GM15510 (cell line): ENCODE data around the gene TM9SF4.

ENCODE experiments used
- POLR2A ChIP-seq: IDR thresholded peaks from 3 replicates; pipeline ENCODE4 v1.6.1; 2011; ENCODE audit warnings: borderline replicate concordance; ENCODE audit not compliant: insufficient read length; ENCODE audit errors: extremely low read depth

The TM9SF4 gene

DNA sequence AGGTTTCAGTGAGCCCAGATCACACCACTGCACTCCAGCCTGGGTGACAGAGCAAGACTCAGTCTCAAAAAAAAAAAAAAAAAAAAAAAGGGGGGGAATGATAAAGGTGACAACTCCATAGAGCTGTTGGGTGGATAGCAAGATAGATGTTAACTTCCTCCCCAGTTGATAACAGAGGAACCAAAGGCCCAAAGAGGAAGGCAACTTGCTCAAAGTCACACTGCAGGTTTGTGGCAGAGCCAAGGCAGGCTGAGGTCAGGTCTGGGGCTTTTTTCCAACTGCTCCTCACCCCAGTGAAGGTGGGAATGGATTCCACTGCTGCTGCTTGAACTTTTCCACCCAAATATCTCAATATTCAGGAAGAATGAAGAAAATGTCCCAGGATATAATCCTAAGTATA is 30.7 kb upstream of the TM9SF4 start:
- no peak for TF ChIP-seq POLR2A

- no peak for TF ChIP-seq POLR2A
Observed at GRCh38 chr20:32079655-32080109, 29.8 kb upstream of the TM9SF4 start.

GRCh38 chr20:32080783-32081182 is 28.7 kb upstream of the TM9SF4 start:
- no peak for TF ChIP-seq POLR2A

- no peak for TF ChIP-seq POLR2A
Observed at GRCh38 chr20:32083469-32083868, 26.0 kb upstream of the TM9SF4 start.

- no peak for TF ChIP-seq POLR2A
Observed at GRCh38 chr20:32087070-32087469, 22.4 kb upstream of the TM9SF4 start.

GRCh38 chr20:32088759-32089158 is 20.8 kb upstream of the TM9SF4 start:
- TF ChIP-seq POLR2A: no peak

DNA sequence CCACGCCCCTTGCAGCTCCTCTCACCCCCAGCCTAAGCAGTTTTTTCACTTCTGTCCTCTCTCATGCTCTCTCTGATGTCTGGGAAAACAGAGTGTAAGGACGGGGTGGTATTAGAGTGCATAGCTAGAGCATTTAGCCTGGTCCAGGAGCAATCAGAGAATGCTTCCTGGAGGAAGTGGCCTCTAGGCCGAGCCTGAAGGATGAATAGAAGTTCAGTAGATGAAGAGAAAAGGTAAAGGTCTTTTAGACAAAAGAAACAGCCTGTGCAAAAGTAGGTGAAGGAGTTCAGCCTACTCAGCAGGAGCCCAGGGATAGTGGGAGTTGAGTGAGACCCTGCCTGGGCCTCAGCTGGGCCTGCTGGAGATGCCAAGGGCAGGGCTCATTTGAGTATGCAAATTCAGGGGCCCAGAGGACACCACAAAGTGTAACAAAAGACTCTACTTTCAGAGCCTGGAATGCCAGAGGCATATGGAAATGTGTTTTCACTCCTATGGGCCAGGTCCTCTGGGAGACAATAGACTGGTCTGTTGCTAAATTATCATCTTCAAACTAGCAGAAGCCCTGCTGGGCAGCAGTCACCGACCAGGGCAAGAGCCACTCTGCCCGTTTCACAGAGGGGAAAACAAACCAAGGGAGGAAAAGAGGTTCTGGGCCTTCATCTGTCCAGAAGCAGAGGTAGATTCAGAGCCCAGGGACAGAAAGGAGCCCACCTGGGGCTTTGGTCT is 19.7 kb upstream of the TM9SF4 start:
- TF ChIP-seq POLR2A: no peak

GRCh38 chr20:32091888-32092346 is 17.6 kb upstream of the TM9SF4 start:
- no peak for TF ChIP-seq POLR2A

GRCh38 chr20:32098786-32099185 is 10.7 kb upstream of the TM9SF4 start:
- TF ChIP-seq POLR2A: no peak

- TF ChIP-seq POLR2A: no peak
Observed at GRCh38 chr20:32108814-32109391, 611 bp upstream of the TM9SF4 start.

- TF ChIP-seq POLR2A: no peak
Observed at GRCh38 chr20:32110173-32110704, 725 bp downstream of the TM9SF4 start.

DNA sequence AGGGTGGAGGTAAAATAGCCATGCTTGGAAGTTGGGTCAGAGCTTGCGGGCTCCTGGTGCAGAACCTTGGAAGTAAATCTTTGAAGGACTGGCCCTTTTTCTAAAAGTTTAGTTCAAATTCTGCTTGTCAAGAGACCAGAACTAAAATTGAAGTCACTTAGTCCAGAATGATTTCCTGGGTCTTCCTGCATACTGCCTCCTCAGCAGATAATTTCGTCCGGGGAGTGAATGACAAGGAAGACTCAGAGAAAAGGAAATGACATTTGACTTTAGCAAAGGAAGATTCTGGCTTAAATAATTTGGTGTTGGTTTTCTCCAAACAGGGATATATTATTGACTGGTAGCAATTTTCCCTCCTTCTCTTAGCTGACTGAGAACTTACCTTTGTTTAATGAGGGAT is 1.2 kb downstream of the TM9SF4 start:
- no peak for TF ChIP-seq POLR2A

GRCh38 chr20:32111156-32111686 is 1.7 kb downstream of the TM9SF4 start:
- TF ChIP-seq POLR2A: no peak

GRCh38 chr20:32111753-32112152 is 2.2 kb downstream of the TM9SF4 start:
- no peak for TF ChIP-seq POLR2A

DNA sequence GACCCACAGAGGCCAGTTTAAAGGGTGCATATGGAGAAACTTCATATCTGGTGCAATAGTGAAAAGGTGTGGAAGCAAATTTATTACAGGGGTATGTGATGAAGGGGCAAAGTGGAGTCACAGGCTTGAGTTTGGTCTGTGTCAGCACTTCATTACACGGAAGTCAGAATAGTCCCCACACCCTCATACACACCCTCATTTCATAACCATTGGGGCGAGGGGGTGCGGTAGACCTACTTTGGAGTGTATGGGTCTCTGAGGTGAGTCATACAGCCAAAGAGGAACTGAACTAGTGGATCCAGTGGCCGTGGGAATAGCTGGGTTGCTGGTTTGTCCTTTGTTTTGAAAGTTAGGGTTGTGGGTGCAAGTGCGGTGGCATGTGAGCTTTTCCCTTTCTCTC is 3.3 kb downstream of the TM9SF4 start:
- no peak for TF ChIP-seq POLR2A
